NCI-H1694 treated with DMSO at 0.1 percent for 48 hours (cell line): Measurements from ENCODE around the gene RIMS3.
"Not testable (repeated sequence)": the region's sequence is repeated elsewhere in the genome, so short reads cannot be mapped to it uniquely, and the experiment has no call there.

Experiments used
- DNase-seq: peaks from one replicate; lab custom pipeline; 2025; lab: John Stamatoyannopoulos, UW

RIMS3 gene

GRCh38 chr1:40665335-40666171 lies at the start of gene RIMS3:
TSS of gene RIMS3 (minus strand) at chr1:40665682. CDS start at chr1:40641925, 23,757 bp downstream.
- peak; percentile 51 for DNase-seq

DNA sequence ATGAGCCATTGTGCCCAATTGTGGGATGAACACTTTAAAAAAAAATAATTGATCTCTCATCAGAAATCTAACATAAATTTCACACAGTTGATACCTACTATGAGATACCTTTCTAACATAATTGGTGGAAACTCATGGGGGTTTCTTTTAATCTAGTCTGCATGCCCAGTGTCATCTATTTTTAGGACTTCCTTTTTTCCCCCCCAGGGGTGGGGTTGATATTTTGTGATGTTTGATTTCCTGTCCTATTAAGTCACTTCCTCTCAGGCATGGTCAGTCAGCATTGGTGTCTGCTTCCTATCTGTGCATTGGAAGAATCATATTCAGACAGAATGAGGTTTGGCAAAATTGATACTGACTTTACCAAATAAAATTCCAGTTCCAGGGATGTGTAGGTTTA lies 47.5 kb upstream of the RIMS3 start:
- no peak for DNase-seq

- DNase-seq = no peak
These were observed 47.0 kb upstream of the RIMS3 start for GRCh38 chr1:40712405-40712944.

GRCh38 chr1:40711465-40712404 lies 46.3 kb upstream of the RIMS3 start:
- DNase-seq = no peak

- no peak for DNase-seq
These were observed 45.3 kb upstream of the RIMS3 start for GRCh38 chr1:40710581-40711315.

- DNase-seq = no peak
These were observed 44.4 kb upstream of the RIMS3 start for GRCh38 chr1:40709802-40710278.

- DNase-seq = peak; percentile 69
These were observed 43.8 kb upstream of the RIMS3 start for GRCh38 chr1:40709100-40709801.

DNA sequence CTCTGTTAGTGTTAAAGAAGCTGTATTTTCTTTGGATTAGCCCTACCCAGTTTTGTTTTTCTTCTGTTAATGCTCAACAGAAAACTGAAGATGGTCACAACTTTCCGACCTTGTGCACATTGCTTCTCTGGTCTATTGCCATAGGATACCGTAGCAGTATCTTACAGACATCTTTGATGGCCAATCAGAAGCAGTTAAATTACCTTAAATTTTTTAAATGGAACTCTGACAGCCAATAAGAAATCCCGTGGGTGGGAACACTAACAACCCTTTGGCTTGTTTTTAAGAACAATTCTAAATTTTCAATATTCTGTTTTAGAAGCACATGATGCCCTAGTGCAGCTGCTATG lies 43.2 kb upstream of the RIMS3 start:
- peak; percentile 51 for DNase-seq

- no peak for DNase-seq
These were observed 41.1 kb upstream of the RIMS3 start for GRCh38 chr1:40706626-40707025.

DNA sequence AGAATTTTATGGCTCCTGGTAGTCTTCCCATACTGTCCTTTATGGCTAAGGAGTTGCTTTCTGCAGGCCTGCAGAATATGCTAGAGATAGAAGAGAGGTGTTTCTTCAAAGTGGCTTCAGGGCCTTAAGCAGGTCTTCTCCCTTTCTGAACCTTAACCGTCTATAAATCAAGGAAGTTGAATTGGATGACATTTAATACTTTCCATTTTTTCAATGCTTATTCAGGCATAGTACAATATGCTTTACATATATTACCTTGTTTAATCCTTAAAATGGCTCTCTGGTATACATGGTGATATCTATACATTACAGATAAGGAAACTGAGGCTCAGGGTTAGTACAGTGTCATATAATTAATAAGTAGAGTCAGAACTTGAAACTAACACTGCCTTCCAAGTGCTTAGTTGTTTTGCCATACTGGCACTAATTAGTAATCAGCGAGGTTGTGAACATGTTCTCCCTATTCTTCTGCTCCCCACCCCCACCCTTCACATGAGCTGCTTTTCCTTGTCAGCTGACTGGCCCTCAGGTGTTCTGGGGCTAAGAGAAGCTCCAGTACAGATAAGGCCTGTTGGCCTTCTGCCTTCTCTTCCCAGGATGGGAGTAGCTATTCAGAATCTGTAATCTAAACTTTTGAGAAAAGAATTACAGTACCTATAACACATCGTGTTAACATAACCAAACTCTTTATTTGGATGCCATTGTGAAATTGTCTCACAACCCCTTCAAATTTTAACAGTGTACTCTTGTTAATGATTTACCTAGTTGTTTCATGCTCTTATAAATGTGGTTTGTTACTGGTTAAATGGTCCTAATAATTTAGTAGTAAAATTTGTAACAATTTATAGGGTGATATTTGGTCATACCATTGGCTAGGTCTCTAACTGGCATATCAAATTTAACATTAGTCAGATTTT lies 39.6 kb upstream of the RIMS3 start:
- DNase-seq = no peak

- DNase-seq = no peak
These were observed 37.8 kb upstream of the RIMS3 start for GRCh38 chr1:40703316-40703715.

- DNase-seq = not testable (repeated sequence)
These were observed 37.3 kb upstream of the RIMS3 start for GRCh38 chr1:40702810-40703209.

DNA sequence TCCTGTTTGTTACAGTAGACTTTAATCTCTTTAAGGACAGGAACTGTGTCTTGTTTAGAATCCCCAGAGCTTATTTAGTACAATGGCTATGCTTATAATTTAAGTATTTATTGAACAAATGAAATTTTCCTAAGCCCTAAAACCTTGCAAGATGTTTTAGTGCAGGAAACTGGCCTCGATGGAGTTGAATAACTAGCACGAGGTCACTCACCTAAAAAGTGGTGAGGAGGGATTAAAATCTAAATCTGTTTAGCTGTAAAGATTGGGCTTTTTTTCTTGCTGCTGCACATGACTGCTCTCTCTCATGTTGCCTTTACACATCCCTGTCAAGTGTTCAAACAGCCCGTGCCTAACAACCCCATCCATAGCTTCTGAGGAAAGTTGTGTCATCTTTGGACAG lies 36.2 kb upstream of the RIMS3 start:
- no peak for DNase-seq

GRCh38 chr1:40699787-40700186 lies 34.3 kb upstream of the RIMS3 start:
- DNase-seq = no peak

DNA sequence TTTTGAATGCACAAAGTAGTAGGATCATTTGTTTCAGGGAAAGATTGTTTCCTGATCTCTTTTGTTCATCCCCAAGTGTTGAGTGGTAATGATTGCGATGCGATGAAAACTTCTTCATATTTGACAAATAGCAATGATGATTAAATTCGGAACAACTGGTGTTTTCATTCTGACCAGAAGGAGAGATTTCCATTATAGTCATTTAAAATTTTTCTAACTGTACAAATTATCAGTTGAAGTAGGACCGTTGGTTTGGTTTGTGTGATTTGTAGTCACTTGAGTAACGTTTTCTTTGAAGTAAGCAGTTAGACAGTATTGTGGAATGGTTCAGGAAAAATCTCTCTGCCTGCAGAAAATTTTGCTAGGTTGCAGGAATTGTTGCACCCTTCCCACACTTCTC lies 32.0 kb upstream of the RIMS3 start:
- no peak for DNase-seq

GRCh38 chr1:40696294-40696693 lies 30.8 kb upstream of the RIMS3 start:
- DNase-seq = no peak

DNA sequence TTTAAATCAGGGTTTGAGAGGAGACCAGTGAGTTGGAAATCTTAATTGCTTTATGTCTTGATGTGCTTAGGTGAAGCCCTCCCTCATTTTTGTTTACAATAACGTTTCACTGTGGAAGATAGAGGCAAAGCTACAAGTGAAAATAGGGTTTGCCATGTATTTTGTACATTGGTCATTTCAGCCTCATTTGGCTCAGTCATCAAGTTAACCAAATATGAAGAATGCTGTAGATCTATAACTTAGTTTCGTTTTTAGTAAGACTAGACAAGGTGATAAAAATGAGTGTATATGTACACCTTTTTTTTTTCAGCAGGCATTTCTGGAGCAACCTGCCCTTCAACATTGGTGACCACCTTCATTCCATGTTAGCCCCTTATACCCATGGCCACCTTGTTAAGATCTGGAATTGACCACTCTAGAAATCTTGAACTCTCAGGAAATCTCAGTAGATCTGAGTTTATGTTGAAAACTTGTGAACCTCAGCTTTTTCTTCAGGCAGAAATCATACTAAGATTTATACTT lies 28.9 kb upstream of the RIMS3 start:
- no peak for DNase-seq

- DNase-seq = no peak
These were observed 27.9 kb upstream of the RIMS3 start for GRCh38 chr1:40693425-40693824.

DNA sequence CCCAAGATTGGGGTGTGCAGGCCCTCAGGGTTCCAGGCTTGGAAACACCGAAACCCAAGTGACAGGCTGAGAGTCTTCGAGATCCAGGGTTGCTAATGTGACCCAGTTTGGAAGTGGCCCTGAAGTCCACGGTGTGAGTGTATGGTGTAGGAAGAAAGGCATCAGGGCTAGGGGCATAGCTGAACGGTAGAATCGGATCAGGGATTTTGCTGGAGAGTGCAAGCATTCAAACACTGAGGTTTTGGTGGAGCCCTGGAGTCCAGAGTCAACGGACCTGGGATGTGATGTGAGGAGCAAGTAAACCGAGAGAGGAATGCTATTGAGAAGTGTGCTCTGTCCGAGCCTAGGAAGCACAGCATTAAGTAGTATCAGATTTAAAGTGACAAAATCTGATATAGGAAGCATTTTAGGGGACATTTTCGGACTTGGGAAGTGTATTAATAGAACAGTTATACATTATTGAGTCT lies 27.0 kb upstream of the RIMS3 start:
- no peak for DNase-seq
